HL-60 (cell line): ENCODE results near the gene CCSER1.

ENCODE experiments used
- CTCF ChIP-seq: IDR thresholded peaks from one replicate; pipeline ENCODE4 v1.5.1; 2011; ENCODE audit warnings: low read length, control low read depth, inconsistent platforms; ENCODE audit not compliant: insufficient read depth
- GABPA ChIP-seq: IDR thresholded peaks from 2 replicates; pipeline ENCODE4 v1.6.1; 2012; ENCODE audit warnings: low read depth
- POLR2AphosphoS5 ChIP-seq: IDR thresholded peaks from 2 replicates; pipeline ENCODE4 v1.6.1; 2012; ENCODE audit warnings: low read depth
- REST ChIP-seq: IDR thresholded peaks from 2 replicates; pipeline ENCODE4 v1.6.1; 2012; ENCODE audit warnings: low read depth; ENCODE audit not compliant: insufficient replicate concordance

GRCh38 chr4:91319556-91320268, 1192.5 kb downstream of the CCSER1 start:
- TF ChIP-seq CTCF, result no peak
- TF ChIP-seq POLR2AphosphoS5, result no peak
- TF ChIP-seq REST, result no peak
- no peak for TF ChIP-seq GABPA
